Activated T-helper 1 cell treated with anti-CD3 and anti-CD28 coated beads, Interleukin-2, amount 50 U/mL, for 16 hours (primary cell): ENCODE measurements around the gene FBXL13.
"Not testable (repeated sequence)": the region's sequence is repeated elsewhere in the genome, so short reads cannot be mapped to it uniquely, and the experiment has no call there.

ENCODE experiments used
- DNase-seq, 2 donors: peaks; one replicate each; pipeline ENCODE4 v3.0.0-alpha.2; 2020; ENCODE audit warnings: low read depth in 1 of 2, low spot score in 1 of 2

FBXL13 gene

DNA sequence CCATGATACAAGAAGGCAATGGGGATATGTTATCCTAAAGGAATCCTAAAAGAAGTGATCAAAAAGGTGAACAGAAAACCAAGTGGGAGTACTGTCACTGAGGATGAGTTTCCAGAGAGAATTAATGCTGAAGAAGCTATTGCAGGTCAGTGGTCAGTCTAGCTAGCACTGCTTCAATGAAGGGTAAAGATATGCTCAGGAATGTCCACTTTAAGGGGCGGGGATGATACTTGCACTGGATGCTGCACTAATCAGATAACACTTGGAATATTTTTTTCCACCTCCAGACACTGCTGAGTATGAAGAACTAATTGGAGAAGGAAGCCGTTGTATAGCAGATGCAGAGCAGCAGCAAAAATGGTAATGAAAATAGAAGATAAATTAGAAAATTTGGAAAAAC is 86.5 kb downstream of the FBXL13 start:
- no peak for DNase-seq

DNA sequence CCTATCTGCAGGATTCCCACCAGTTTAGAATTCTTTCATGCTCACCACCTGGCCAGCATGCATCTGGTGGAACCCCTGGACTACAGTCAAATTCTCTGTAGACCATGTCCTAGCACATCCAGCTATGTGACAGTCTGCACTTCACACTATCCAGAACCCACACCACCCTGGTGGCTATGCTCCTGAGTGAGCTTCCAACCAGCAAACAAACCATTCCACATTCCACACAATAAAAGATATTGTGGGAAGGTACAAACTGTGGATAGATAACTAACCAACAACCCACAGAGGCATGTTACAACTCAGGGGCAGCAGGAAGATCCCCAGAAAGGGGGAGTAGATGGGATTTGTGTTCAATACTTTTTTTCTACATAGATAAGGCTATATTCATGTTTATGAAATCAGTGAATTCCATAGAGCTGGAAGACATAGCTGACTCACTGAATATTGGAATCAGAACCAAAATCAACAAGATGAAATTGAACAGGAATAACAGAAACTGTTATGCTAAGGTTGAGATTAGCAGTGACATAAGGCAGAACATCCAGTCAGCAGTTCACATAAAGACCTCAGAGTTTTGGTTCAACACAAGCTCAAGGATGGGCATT is 89.3 kb downstream of the FBXL13 start:
- no peak for DNase-seq

DNA sequence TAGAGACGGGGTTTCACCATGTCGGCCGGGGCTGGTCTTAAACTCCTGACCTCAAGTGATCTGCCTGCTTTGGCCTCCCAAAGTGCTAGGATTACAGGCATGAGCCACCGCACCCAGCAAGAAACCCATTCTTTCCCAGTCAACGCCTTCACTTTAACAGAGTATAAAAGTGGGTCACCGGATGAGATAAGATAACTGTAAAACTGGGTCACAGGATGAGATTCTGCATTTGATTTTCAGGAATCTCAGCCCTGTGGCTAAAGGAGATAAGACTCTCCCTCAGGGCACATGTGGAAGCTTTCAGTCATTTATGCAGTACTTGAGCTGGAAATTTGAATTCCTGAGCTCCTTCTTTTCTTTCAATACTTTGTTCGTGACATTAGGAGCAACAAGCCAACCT is 91.0 kb downstream of the FBXL13 start:
- no peak for DNase-seq

DNA sequence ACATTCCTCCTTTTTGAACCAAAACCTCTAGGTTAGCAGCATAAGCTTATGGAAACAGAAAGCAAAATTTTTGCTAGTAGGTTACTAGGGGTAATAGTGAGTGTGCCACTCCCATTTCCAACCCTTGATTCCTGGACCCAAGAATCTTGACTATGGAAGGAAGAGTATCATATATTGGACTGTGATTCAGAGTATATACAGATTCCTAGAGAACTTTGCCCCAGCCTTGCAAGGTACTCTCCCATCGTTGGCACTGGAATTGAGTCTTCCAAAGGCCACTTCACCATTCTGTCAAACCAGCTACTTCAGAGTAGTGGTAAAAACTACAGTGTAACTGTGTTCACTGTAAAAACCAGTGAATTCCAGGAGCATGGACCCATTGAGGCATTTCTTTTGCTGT is 92.4 kb downstream of the FBXL13 start:
- DNase-seq = no peak

DNA sequence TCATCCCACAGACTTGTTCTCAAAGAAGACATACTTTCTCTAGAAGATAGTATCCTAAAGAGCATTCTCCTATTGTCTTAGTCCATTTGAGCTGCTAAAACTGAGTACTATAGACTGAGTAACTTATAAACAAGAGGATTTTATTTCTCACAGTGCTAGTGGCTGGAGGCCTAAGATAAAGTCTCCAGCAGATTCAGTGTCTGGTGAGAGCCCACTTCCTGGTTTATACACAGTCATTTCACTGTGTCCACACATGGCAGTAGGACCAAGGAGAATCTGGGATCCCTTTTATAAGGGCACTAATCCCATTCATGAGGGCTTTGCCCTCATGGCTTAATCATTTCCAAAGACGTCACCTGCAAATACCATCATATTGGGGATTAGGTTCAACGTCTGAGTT is 93.1 kb downstream of the FBXL13 start:
- DNase-seq = no peak

DNA sequence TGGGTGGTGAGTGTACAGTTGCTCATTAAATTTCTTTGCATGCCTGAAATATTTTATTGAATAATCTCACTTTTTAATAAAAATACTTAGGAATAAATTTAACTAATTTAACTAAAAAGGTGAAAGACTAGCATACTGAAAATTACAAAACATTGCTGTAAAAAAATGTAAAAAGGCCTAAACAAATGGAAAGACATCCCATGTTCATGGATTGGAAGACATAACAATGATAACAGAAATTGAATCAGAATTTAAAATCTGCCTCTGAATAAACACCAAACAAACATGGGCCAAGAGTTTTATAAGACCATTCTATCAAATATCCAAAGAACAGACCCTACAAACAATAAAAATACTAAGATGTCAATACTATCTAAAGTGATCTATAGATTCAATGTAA is 94.9 kb downstream of the FBXL13 start:
- DNase-seq = no peak

DNA sequence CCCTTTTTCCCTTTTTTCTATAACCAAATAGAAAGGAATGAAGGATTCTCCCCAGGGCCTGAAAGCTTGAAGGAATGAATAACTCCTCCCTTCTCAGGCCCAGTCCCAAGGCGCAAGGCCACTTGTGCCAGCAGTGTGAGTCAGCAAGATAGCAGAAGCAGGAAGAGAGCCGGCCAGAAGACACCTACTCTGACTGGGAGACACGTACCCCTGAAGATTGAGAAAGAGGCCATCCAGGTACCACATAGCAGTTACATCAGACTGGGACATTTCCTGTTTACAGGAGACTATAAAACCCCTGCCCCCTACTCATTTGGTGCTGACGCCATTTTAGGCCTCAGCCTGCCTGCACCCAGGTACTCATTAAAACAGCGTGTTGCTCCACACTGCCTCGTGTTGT is 96.3 kb downstream of the FBXL13 start:
- DNase-seq = no peak

DNA sequence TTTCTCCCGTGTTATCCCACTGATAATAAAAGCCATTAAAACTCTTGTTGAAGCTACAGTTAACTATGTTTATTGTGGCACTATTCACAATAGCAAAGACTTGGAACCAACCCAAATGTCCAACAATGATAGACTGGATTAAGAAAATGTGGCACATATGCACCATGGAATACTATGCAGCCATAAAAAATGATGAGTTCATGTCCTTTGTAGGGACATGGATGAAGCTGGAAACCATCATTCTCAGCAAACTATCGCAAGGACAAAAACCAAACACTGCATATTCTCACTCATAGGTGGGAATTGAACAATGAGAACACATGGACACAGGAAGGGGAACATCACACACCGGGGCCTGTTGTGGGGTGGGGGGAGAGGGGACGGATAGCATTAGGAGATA is 97.0 kb downstream of the FBXL13 start:
- not testable (repeated sequence) for DNase-seq

DNA sequence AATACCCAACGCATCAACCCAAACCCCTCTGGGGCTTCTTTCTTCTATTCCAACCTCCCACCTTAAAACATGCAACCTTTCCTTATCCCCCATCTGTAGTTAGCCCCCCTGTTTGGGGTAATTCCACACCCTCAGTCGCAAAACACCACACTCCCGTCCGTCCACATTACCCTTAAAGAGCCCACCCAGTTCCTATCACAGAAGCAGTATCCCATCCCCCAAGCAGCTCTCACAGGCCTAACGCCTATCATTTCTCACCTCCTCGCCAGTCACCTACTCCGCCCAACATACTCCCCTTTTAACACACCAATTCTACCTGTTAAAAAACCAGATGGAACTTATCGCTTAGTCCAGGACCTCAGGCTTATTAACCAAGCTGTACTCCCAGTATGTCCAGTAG is 98.1 kb downstream of the FBXL13 start:
- DNase-seq = no peak

DNA sequence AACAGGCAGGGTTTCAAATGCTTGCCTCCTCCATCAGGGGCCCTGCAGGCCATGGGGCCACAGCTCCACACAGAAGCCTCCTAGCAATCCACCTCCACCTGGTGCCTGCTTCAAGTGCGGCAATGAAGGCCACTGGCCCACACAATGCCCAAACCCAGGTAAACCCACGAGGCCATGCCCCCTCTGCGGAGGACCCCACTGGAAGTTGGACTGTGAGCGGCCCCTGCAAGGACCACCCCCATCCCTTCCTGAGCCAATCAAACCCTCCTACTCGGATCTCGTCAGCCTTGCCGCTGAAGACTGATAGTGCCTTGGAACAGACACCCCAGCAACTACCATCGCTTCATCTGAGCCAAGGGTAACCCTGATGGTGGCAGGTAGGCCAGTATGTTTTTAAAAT is 98.7 kb downstream of the FBXL13 start:
- DNase-seq = no peak

DNA sequence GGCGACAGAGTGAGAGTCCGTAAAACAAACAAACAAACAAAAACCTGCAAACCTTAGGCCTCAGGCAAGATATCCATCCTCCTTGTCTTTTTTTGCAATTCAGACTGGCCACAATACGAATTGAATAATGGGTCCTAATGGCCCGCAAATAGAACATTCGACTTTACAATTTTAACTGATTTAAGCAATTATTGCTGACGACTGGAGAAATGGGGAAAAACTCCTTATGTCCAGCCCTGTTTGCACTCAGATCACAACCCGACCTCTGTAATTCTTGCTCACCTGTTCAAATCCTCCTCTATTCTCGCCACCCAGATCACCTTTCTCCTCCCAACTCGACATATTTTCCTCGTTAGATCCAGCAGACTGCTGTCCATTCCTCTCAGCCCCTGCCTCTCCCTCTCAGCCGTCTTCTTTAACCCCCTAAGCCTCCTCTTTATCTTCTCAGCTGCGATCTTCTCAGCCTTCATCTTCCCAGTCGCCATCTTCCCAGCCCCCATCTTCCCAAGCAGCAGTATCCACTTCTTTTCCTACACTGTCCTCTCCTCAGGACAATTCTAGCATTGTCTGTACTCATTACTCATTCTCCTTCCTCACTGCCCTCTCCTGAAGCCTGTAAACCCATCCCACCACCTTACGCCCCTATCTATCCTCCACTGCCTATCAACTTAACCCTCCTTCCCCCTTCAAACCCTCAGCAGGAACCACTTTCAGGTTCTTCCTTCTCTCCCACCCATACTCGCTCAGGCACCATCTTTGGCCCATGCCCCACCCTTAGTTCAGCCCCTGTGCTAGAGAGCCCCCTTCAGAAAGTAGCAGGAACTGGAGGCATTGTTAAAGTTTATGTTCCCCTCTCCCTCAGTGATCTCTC is 100.0 kb downstream of the FBXL13 start:
- no peak for DNase-seq

DNA sequence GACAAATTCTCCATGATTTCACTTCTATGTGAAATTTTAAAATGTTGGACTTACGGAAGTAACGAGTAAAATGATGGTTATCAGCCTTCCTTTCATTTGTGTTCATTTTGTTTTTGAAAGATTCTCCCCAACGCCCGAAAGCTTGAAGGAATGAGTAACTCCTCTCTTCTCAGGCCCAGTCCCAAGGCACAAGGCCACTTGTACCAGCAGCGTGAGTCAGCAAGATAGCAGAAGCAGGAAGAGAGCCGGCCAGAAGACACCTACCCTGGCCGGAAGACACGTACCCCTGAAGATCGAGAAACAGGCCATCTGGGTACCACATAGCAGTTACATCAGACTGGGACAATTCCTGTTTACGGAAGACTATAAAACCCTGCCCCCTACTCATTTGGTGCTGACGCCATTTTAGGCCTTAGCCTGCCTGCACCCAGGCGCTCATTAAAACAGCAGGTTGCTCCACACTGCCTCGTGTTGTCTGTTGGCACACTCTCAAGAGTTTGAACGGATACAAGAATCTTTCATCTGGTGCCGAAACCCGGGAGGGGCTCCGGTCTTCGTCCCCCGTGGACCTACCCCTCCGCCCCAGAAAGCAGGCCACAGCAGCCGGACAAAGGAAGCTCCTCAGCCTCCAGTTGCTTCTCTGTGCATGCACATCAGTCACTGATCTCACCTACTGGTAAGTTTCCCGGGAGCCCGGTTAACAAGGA is 101.3 kb downstream of the FBXL13 start:
- DNase-seq = no peak

DNA sequence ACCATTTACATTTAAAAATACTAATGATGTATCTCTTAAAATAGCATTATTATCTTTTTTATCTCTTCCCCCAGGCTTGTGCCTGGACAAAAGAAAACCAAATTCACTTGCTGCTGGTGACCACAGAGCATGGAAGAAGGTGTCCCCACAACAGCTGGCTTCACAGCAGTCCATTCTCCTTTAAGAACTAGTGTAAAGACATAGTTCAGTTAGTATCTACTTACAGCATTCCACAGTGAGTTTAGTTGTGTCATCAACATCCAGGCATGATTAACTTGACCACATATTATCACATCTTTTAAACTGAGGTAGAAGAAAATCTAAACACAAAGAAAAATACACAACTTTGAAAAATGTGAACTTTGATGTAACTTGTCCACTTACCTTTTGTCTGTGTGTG is 106.8 kb downstream of the FBXL13 start:
- DNase-seq = no peak

DNA sequence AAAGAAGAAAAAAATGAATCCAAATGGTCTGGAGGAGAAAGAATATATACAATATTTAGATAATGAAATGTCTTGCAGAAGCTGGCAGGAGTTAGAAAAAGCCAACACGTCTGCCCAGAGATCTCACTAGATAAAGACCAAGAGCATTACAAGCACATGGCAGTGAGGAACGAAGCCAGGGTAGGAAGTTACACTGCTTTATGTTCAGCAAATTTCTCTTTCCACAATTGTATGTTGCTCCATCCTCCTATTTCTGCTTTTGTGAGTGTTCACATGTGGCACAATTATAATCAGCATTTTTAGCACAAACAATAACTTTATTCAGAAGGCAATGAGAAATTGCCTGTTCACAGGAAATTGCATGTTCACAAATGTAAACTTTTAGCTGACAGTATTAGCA is 108.1 kb downstream of the FBXL13 start:
- DNase-seq = no peak

DNA sequence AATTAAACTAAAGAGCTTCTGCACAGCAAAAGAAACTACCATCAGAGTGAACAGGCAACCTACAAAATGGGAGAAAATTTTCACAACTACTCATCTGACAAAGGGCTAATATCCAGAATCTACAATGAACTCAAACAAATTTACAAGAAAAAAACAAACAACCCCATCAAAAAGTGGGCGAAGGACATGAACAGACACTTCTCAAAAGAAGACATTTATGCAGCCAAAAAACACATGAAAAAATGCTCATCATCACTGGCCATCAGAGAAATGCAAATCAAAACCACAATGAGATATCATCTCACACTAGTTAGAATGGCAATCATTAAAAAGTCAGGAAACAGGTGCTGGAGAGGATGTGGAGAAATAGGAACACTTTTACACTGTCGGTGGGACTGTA is 112.6 kb downstream of the FBXL13 start:
- DNase-seq = not testable (repeated sequence)

DNA sequence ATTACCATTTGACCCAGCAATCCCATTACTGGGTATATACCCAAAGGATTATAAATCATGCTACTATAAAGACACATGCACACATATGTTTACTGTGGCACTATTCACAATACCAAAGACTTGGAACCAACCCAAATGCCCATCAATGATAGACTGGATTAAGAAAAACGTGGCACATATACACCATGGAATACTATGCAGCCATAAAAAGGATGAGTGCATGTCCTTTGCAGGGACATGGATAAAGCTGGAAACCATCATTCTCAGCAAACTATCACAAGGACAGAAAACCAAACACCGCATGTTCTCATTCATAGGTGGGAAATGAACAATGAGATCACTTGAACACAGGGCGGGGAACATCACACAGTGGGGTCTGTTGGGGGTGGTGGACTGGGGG is 116.6 kb downstream of the FBXL13 start:
- not testable (repeated sequence) for DNase-seq

DNA sequence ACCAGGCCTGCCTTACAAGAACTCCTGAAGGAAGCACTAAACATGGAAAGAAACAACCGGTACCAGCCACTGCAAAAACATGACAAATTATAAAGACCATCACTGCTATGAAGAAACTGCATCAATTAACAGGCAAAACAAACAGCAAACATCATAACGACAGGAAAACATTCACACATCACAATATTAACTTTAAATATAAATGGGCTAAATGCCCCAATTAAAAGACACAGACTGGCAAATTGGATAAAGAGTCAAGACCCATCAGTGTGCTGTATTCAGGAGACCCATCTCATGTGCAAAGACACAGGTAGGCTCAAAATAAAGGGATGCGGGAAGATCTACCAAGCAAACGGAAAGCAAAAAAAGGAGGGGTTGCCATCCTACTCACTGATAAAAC is 120.2 kb downstream of the FBXL13 start:
- not testable (repeated sequence) for DNase-seq

DNA sequence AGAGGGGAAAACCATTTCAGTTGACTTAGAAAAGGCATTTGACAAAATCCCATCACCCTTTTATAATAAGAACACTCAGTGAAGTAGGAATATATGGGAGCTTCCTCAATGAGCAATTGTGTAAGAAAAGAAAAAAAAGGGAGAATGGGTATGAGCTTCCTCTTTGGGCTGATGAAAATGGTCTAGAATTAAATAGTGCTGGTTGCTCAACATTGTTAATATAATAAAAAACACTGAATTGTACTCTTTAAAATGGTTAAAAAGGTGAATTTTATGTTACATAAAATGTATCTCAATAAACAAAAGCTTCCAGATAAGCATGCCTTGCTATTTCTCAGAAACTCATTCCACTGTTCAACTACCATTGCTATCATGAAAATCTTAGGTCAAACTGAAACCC is 121.2 kb downstream of the FBXL13 start:
- no peak for DNase-seq

DNA sequence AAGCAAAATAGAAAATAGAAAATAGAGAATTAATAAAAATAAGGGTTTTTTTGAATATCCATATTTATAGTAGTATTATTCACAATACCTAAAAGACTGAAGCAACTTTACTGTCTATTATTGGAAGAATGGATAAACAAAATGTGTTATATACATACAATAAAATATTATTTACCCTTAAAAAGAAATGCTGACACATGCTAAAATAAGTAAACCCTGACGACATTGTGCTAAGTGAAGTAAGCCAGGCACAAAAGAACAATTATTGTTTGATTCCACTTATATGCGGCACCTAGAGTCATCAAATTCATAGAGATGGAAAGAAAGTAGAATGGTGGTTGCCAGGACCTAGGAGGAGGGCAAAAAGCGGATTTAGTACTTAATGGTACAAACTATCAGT is 122.8 kb downstream of the FBXL13 start:
- no peak for DNase-seq

DNA sequence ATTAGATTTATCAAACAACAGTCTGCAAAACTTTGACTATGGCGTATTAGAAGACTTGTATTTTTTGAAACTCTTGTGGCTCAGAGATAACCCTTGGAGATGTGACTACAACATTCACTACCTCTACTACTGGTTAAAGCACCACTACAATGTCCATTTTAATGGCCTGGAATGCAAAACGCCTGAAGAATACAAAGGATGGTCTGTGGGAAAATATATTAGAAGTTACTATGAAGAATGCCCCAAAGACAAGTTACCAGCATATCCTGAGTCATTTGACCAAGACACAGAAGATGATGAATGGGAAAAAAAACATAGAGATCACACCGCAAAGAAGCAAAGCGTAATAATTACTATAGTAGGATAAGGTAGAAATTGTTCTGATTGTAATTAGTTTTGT is 130.4 kb downstream of the FBXL13 start:
- no peak for DNase-seq

DNA sequence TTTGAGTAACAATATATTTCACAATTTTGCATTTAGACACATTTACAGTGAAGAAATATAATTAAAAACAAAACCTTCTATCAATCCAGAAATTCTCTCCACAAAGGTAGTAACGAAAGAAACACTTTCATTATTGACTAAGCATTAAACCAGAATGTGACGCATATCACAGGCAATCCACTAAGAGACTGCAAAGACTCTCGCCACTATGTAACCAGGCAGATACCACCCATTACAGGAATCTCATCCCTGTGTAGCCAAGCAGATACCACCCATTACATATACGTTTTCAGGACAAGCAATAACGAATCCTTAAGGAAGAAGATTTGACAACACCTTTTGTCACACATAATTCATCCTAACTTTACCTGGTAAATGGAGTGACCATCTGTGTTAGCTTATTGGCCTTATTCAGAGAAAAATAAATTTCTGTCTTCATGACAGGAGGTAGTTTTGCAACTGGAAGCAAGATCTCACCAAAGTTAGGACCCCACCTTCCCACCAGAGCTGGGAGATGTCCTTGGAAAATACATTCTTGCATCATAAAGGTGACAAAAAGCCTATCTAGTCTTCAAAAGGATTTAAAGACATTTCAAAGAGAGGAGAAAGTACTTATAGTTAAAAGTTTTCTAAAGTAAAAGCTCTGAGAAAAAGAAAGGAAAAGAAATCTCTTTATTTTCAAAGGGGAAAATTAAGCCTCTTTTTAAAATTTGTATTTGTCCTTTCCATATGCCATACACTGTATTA is 131.0 kb downstream of the FBXL13 start:
- DNase-seq = no peak

DNA sequence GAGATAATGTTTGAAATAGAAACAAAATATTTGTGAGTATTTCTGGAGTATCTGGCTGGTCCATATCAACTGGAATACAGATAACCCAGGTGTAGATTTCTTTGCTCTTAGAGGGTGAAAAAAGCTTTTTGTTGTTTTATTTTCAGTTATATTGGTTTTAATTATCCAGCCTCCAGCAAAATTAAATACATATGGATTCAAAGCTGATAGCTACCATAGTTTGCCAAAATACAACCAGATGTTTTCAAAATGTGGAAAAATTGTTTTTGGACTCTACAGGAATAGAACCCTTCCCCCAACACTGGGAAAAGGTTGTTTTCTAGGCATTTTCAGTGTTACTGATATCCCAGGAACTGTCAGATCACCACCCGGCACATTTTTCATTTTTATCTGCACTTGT is 131.7 kb downstream of the FBXL13 start:
- no peak for DNase-seq
